CD4-positive, alpha-beta T cell treated with Interleukin-4 for 4 hours (primary cell): ENCODE results near the gene TNS1.

Experiments
- DNase-seq: peaks from one replicate; pipeline ENCODE4 v3.0.0-alpha.2; 2020

TNS1 gene

DNA sequence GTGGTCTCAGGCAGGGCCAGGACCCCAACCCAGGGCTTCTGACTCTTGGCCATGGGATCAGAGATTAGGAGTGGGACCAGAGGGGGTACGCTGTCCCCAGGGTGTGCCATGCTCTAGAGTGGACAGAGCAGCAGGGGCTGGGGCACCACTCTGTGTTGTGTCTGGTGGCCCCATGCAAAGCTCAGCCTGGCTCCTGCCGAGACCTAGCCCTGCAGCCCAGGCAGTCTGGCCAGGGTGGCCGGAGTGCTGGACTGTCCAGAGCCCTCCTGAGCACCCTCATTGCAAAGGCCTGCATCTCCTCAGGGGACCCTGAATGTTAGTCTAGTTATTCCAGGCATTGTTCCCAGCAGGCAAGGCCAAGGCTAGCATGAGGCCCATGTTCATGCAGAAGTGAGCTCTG is 162.3 kb downstream of the TNS1 start:
- no peak for DNase-seq

DNA sequence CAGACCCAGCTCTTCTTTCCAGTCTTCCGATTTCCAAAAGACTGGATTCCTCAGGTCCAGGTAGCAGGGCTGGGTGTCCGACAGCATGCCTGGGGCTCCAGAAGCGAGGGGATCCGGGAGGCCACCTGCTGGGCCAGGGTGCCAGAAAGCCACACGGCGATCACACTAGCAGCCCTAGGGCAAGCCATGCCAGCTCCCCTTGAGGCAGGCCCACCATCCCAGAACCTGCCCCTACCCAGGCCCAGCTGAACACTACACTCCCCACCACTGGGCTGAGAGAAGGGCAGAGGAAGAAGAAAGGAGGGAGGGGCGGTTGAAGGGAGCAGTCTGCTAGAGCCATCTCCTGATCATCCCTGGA is 163.1 kb downstream of the TNS1 start:
- no peak for DNase-seq

DNA sequence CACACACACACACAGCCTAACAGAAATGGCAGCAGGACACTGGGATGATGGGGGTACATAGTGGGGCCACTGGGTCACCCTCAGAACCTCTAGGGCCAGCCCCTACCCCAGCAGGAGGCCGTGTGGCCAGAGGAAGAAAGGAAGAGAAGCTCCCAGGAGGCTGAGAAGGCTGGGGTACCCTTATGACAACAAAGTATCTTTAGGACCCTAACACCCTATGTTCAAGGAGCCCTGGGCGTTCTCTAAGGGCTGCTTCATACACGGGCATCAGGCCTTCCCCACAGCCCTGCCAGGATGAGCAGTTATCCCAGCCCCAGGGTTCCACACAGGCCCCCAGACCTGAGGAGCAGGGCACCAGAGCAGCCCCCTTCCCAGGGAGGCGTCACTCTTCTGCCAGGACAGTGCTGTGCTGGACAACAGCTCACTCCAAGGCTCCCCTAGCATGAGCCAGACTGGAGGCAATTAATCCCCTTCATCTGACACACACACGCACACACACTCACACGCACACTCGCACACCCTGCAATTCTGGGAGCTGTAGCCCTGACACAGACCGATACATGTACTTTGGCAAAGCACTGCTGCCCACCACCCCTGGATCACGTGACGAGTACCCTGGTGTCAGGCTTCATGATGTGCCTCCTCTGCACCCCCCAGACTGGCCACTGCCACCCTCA is 163.6 kb downstream of the TNS1 start:
- DNase-seq = no peak

DNA sequence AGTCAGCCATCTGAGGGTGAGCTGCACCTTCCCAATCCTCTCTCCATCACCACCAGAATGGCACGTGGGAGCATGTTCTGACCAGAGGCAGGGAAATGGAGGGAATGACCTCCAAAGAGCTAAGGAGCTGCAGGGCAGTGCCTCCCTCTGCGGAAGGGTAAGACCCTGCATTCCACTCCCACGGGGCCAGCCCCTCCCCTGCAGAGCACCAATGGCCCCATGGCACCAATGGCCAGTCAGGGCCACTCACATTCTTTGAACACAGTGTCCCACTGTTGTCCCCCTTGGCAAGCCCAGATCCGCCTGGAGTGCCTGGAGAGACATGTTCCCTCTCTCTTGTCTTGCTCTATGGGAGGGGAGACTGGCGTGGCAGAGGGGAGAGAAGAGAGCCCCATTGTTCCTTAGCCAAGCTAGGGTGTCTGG is 164.4 kb downstream of the TNS1 start:
- no peak for DNase-seq

DNA sequence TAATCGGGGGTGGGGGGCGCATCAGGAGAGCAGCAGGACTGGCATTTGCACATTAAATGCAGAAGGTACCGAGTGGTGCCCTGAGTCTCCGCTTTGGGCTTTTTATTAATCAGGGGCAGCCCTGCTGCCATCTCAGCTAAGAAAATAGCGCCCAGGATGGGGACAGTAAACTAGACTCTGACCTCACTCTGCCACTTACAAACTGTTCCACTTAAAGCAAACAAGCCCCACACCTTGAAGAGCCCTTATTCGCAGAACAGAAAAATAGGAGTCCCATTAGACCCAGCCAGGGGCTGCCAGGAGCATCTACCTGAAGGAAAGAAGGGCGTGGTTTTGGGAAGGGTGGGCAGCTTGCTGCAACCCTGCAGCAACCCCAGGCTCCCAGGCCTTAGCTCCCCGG is 165.3 kb downstream of the TNS1 start:
- no peak for DNase-seq

DNA sequence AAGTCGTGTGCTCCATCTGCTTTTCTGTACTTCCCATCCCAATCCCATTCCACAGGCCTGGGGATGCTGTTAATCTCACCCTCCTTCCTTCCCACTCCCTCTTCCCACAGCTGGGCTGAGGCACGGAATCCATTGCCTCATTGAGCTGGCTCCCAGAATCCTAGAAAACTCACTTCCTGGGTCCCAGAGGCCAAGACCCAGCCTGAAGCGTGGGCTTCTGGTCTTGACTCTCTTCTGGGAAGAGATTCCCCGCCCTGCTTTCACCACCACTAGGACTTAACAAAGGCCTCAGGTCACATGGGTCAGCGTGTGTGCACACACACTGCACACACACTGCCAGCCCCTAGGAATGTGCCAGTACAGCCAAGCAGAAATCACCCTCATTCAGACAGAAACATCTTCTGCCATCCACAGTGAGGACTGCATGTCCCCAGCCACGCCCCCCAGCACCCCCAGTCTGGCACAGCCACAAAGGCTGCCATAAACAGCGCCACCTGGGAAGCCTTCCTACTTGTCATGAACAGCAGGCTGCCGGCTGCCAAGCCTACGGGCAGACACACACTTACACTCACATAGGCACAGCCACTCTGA is 165.8 kb downstream of the TNS1 start:
- no peak for DNase-seq

DNA sequence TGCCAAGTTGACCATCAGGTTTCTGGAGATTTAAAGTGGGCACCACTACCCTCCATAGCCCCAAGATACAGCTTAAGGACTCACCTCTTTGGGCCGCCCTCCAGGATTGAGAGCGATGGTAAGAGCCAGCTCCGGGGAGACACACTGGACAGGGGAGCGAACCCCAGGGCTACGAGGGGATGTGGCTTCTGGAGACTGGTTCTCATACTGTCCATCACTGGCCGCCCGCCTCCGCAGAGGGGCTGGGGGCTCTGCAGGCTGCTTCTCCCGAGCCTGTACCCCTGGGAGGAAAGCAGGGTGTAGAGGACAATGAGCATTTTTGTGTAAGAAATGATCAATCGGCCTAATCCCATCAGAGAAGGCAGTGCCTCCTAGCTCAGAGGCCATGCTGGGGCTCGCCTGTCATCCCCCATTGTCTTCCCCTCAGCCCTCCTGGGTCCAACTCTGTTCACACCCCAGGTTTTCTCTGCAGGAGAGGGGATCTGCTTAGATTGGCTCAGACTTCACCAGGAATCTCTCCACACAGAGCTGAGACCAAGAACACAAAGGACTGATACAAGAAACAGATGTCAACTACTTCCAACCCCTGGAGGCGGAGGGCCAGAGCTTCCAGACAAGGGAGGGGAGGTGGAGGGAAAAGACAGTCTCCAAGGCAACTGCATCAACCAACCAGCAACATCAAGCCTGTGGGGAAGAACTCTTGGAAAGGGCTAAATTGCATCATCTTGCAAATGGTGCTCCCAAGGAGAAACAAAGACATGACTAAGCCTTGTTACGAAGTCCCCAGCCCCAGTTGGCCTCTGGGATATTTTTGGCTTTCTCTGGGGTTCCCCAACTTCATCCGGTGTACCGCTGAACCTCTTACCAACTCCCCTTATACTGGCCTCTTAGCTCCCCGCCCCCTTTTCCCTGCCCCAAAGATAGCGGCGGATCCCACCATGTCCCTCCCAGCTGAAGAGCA is 166.6 kb downstream of the TNS1 start:
- DNase-seq = no peak

DNA sequence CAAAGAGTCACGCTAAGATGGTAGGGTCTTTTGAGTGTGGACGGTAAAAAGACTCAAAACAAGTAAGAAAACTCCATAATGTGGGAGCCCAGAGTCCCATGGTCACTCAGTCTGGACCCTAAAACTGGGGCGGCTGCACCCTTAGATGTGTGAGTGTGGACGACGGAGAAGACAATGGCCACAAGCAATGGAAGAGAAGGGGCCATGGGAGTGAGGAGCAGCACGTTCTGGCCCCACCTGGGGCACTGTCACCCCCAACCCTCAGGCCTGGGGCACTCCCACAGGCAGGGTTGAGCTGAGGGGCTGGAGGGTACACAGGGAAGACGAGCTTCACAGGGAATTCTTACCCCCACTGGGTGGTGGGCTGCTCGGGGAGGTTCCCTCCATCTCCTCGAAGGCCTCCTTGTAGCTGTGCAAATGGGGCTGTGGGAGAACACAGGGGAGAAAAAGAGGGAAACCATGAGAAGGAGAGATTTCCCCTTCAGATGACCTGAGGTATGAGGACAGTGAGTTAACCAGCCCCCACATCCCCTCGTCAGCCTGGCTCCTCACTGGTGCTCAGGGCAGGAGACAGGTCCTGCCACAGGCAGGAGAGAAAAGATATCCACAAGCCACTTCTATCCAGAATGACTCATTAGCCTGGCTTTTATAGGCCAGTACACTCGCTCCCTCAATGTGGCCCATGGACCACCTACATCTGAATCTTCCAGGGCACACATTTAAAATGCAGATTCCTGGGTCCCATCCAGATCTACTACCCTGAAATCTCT is 167.9 kb downstream of the TNS1 start:
- no peak for DNase-seq

DNA sequence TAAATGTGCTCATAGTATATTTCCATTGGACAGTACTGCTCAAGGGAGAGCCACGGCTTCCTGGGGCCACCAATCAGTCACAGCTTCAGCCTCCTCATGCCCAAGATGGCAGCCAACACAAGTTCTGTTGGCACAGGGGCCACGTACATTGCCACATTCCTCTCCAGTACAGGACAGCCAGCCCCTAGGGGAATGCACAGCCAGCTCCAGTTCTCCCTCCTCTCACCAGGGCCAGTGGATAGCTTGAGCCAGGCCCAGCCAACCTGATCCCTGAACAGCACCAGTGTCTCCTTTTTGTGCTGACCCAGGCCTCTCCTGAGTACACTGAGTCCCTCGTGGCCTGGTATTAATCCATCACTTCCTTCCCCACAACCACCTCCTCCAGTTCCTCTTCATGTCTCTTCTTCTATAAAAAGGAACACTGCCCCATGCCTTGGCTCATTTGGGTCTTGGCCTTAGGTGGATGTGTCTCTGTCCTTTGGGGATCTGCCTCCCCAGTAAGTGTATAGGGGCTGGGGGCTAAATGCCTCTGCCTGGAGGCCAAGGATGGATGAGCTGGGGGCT is 168.7 kb downstream of the TNS1 start:
- no peak for DNase-seq

DNA sequence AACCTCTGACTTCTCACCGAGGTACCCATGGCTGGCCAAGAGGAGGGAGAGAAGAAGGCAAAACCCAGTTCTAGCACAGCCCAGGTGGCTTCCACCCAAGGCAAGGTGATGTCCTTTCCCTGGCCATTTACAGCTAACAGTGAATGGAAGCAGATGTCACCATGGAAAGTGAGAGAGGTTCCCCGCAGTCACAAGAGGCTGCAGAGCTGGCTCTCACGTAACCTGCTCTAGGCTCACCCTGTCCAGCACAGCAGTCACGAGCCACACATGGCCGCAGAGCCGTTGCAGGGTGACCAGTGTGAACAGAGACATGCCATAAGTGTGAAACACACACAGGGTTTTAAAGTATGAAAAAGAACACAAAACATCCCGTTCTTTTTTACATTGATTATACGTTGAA is 169.4 kb downstream of the TNS1 start:
- no peak for DNase-seq

DNA sequence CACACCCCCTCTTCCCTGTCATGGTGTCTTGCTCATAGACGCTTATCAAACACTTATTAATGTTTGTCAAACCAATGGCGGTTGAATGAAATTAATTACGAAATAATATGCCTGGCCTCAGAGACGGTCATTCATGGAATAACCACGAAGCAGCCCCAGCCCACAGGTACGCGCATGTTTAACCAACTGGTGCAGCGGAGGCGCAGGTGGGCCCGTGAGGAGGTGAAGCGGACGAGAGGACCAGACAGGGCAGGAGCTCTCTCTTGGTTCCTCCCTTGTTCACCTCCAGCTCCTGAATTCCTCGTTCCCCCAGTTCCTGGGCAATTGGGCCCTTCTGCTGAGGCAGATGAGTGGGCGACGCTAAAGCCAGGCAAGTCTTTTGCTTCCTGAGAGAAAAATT is 169.8 kb downstream of the TNS1 start:
- DNase-seq = no peak

DNA sequence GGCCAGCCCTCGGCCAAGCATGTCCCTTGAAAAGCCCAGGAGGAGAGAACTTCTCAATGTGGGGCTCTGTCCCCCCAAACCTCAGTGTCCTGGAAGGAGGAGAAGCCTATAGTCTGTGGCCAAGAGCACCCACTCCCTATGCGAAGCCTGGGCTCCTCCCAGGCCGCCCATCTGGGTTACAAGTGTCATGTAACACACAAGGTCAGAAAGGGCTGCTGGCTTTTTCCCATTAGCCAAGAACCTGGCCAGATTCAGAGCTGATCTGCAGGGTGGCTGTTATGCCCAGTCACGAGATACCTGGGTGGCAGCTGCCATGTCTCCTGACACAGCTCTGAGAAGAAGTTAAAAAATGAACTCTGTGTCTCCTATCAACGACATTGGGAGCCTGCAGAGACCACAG is 170.7 kb downstream of the TNS1 start:
- DNase-seq = no peak

DNA sequence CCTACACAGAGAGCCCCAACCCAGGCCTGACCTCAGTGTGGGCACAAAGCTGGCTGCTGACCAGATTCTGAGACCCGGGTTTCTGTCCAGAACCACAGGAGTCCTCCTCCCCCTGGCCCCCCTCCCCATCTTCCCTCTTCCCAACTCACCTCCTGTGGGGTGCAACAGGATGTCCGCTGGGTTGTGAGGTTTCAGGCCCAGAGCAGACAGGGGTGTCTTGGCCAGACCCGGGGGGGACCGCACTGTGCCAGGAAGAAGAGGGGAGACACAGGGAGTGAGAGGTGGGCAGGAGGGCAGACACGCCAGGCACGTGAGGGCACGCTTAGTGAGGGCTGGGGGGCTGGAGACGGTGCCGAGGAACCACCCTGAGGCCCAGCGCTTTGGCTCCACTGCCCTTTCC is 171.5 kb downstream of the TNS1 start:
- no peak for DNase-seq

DNA sequence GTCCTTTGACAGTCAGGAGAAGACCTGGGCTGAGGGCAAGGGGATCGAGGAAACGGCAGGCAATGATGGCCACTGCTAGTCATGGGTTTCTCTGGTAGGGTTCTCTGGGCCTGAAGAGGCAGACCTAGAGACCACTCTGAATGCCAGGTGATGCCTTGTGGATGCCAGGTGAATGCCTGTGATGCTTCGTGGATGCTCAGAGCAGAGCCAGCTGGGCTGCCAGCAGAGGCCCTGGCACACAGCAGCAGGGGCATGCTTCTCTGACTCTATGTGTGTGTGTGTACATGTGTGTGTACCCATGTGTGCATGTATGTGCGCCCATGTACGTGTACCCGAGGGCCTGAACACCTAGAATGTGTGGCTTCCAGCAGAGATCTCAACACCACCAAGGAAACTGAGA is 172.0 kb downstream of the TNS1 start:
- no peak for DNase-seq

DNA sequence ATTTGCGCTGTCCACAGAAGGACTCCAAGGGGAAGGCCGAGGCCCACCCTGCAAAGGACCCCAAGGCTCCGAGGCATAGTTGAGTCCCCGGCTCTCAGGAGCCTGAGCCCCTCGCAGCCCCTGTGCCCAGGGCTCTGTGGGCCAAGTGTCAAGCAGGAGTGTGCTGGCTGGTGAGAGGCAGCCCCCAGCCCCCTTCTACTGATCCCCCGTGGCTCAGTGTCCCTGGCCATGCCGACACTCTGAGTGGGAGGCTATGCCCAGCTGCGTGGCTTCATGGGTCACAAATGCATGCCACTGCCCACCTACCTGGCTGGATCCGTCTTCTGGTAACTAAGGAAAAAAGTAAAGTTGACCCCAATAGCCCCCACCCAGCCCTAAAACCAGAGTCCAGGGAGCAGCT is 172.7 kb downstream of the TNS1 start:
- no peak for DNase-seq

DNA sequence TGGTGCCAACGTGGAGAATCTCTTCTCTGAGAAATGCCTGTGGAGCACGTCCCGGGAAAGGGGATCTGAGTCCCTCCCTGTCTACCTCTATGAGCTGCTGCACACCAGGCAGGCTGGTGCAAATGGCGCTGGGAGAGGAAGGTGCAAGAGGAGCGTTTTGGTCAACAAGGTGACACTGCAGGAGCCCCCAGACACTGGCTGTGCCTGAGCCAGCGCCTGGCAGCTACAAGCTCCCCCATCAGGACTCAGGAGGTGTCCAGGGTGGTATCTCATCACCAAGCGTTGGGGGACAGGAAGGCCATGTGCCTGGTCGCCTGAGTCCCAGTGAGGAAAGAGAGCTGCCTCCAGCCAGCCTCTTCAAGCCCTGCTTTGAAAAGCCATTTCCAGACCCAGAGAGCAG is 173.4 kb downstream of the TNS1 start:
- DNase-seq = no peak

DNA sequence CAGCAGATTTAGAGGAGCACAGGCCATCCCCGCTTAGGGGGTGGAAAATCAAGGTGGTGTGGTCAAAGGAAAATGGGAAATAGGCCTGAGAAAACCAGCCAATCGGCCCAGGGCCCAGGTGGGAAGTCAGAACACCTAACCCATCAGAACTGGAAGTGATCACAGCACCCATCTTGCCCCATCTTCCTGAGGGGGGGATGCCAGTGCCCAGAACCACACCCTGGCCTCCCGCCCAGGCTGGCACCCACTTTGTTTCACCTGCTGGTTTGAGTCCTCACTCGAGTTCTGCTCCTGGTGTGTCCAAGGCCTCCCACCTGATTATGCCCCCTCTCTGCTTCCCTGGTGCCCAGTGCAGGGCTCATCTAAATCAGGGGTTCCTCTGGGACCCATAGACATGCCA is 174.5 kb downstream of the TNS1 start:
- DNase-seq = no peak

DNA sequence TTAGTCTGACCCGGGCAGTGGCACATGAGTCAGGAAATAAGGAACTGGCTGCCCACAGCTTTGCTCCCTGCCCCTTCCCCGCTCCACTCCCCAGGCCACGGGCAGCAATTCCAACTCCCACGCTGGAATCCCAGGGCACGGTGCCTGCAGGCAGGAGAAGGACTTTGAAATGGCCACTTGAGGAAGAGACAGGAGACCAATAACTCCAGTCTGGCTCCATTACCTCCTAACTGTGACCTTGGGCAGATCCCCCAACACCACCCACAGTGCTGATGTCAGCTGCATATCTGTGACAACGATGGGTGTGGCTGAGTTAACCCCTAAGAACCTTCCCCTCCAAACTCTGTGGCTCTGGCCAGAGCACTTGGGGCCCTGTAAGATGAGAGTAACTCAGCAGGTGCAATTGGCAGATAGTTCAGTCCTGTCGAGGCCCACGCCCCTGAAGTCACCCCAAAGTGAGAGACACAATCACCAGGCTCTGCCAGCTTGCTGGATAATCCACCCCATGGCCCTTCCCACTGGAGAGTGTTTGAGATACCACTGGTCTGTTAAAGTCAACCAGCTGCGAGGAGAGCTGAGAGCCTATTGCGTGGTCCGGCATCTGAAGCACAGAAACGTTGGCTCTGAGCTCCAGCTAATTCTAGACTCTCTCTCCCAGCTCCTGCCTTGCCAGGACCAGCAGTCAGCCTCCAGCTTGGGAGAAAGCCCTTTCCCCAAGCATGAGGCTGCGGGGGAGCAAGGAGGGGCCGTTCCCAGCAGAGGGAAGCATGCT is 175.2 kb downstream of the TNS1 start:
- DNase-seq = no peak

DNA sequence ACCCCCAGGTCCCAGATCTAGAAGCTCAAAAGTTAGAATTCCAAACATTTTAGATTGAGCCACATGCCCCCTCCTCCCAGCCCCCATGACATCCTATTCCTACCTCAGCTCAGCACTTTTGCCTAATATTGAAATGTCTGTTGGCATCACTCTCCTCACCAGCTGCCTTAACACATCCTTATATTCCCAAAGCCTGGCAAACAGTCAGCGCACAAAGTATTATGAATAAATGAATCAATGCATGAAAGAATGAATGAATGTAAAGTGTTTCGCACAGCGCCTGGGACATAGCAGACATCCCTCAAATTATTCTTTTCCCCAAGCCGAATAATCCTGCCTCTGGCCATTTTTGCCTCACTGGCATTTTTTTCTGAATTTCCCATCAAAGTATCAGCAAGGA is 175.8 kb downstream of the TNS1 start:
- DNase-seq = no peak

DNA sequence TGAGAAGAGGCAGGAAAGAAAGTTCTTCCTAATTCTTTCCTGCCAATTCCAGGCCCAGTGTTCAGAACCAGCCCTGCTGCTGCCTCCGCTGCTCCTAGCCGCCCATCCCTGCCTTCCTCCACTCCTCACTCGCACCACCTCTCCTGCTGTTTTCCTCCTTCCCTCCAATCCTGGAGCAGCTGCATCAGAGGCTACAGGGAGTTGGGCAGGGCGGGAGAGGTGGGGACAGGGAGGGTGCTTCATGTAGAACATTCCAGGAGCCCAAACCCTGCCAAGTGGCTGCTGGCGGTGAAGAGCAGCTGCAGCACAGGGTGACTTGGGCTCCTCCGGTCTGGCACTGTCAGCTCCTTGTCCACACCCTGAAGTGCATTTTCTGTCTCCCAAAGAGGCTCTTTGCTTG is 176.3 kb downstream of the TNS1 start:
- no peak for DNase-seq

DNA sequence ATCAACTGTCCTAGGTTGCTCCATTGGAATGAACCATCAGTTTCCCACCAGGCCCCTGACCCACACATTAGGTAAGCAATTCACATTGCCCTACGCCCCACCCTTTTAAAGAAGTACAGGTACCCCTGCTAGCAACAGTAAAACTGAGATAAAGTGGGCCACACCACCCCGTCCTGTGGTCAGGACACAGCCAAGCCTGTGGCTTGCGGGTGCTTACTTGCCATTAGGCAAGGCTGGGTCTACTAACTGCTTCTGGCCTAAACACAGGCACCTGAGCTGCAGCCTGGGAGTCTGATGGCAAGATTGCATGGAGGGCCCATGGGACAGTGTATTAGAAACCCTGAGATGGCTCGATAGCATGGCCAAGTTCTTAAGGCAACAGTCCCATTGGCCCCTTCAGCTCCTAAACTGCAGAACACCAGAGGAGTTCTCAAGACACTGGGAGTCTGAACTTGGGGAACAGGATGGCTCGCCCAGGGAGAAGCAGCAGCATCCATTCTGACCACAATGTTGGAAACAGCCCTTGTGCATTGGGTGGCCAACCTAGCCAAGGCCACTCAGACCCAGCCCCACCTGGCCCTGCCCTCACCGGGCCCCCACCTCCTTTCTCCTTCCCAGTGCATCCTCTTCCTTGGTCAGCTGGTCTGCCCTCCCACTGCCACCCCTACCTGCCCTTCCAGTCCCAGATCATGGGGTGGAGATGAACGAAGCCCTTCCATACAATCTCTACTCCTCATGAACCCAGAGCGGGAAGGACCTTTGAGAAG is 177.1 kb downstream of the TNS1 start:
- DNase-seq = no peak
